Stimulated activated CD4-positive, alpha-beta T cell treated with anti-CD3 and anti-CD28 coated beads, Interleukin-15, amount 100 ng/mL, for 1 hour (primary cell): ENCODE measurements around the gene MAML3.

Source experiments
- DNase-seq, 2 donors: peaks; one replicate each; pipeline ENCODE4 v3.0.0-alpha.2; 2020; ENCODE audit warnings: low read depth in 1 of 2, low spot score in 1 of 2

MAML3 gene

GRCh38 chr4:139767585-139767984, 386.4 kb downstream of the MAML3 start:
- DNase-seq, result no peak

- DNase-seq, result no peak
Measured at GRCh38 chr4:139767168-139767567, 386.8 kb downstream of the MAML3 start.

GRCh38 chr4:139764686-139765310, 389.2 kb downstream of the MAML3 start:
- no peak for DNase-seq

GRCh38 chr4:139764182-139764581, 389.8 kb downstream of the MAML3 start:
- DNase-seq, result no peak

- no peak for DNase-seq
Measured at GRCh38 chr4:139763672-139764071, 390.3 kb downstream of the MAML3 start.

- DNase-seq, result no peak
Measured at GRCh38 chr4:139763205-139763604, 390.8 kb downstream of the MAML3 start.

- DNase-seq, result no peak
Measured at GRCh38 chr4:139762720-139763119, 391.3 kb downstream of the MAML3 start.

GRCh38 chr4:139761461-139761860, 392.5 kb downstream of the MAML3 start:
- DNase-seq, result no peak

GRCh38 chr4:139760567-139760966, 393.4 kb downstream of the MAML3 start:
- DNase-seq, result no peak

GRCh38 chr4:139759097-139759496, 394.9 kb downstream of the MAML3 start:
- no peak for DNase-seq

- no peak for DNase-seq
Measured at GRCh38 chr4:139756391-139757180, 397.4 kb downstream of the MAML3 start.

- DNase-seq, result no peak
Measured at GRCh38 chr4:139754938-139755337, 399.0 kb downstream of the MAML3 start.

- DNase-seq, result no peak
Measured at GRCh38 chr4:139753686-139754085, 400.3 kb downstream of the MAML3 start.

GRCh38 chr4:139749835-139750498, 404.0 kb downstream of the MAML3 start:
- no peak for DNase-seq

- no peak for DNase-seq
Measured at GRCh38 chr4:139749338-139749737, 404.6 kb downstream of the MAML3 start.

- no peak for DNase-seq
Measured at GRCh38 chr4:139746431-139747171, 407.4 kb downstream of the MAML3 start.

- DNase-seq, result no peak
Measured at GRCh38 chr4:139745111-139745639, 408.8 kb downstream of the MAML3 start.

GRCh38 chr4:139744232-139744631, 409.8 kb downstream of the MAML3 start:
- no peak for DNase-seq

GRCh38 chr4:139743027-139743426, 411.0 kb downstream of the MAML3 start:
- no peak for DNase-seq

GRCh38 chr4:139740531-139741041, 413.4 kb downstream of the MAML3 start:
- DNase-seq, result no peak

- no peak for DNase-seq
Measured at GRCh38 chr4:139740121-139740520, 413.9 kb downstream of the MAML3 start.
